Activated T-helper 1 cell treated with anti-CD3 and anti-CD28 coated beads, Interleukin-12 subunit alpha, Interleukin-12 subunit beta, Interleukin-2, Interleukin-4 antibody, amounts not matched to agents 30 ng/mL and 10 ng/mL and 1 ng/mL, durations not matched to agents 14 hours and 24 hours and 36 hours (primary cell): Measurements from ENCODE around the gene INPP4A. TPM values are rescaled to one million over a fixed set of nuclear protein-coding genes. Genes with fewer than 3 reads are reported as not detected.
A peak's percentile ranks its signal among the peaks of the same experiment; 100 is the strongest.

Experiments used
- DNase-seq: peaks from one replicate; pipeline ENCODE4 v3.0.0; 2021; ENCODE audit warnings: low spot score
- H3K27ac Mint-ChIP-seq: one replicate; pipeline ENCODE4 v1.8.0; 2021; ENCODE audit warnings: mild to moderate bottlenecking, mixed read lengths
- H3K27me3 Mint-ChIP-seq: one replicate; pipeline ENCODE4 v1.8.0; 2022; ENCODE audit warnings: mild to moderate bottlenecking, moderate library complexity, mixed read lengths; ENCODE audit not compliant: insufficient read depth
- H3K36me3 Mint-ChIP-seq: one replicate; pipeline ENCODE4 v1.8.0; 2021; ENCODE audit warnings: low read depth, mixed read lengths
- H3K4me1 Mint-ChIP-seq: one replicate; pipeline ENCODE4 v1.8.0; 2021; ENCODE audit warnings: low read depth, mixed read lengths
- H3K4me3 Mint-ChIP-seq: one replicate; pipeline ENCODE4 v1.8.0; 2021; ENCODE audit warnings: mild to moderate bottlenecking, moderate library complexity, mixed read lengths
- H3K9me3 Mint-ChIP-seq: one replicate; pipeline ENCODE4 v1.8.0; 2021; ENCODE audit warnings: mixed read lengths
- intact Hi-C: fragments of 100-400 bp; cut with micrococcal nuclease; formaldehyde crosslinking; loops from one replicate; pipeline ENCODE4 v1.15.1; 2024
- total RNA-seq: library from RNA; stranded (reverse); gene quantifications from 2 replicates; pipeline ENCODE4 v1.2.3, GENCODE V29; 2022

Gene INPP4A
- total RNA-seq, 1 donor from 2014 or later: 55.7 TPM

DNA sequence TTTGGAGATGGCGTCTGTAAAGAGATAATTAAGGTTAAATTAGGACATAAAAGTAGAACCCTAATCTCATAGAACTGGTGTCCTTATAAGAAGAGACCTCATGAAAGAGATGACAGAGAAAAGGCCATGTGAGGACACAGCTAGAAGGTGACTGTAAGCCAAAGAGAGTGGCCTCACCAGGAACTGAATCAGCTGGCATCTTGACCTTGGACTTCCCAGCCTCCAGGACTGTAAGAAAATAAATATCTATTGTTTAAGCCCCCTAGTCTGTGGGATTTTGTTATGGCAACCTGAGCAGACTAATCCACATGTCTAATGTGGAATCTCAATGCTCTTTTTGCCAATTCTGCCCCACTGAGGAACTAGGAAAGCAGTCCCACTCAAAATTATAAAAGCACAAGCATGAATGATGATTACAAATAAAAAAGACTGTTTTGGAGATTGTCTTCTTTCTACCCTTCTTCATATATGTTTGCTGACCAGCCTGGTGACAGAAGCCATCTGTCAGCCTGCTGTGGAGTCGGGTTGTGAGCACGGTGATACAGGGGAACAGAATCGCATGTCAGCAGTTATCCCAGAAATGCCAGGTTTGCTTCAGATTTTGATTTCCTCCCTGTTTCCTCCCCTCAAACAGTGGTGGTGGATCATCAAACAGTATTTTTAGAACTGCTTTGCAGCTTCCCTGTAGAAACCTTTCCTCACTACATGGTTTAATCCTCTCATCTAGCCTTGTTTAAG lies 54.2 kb downstream of the INPP4A start:
- Mint-ChIP-seq H3K36me3 (peaks cover 57% of the 10 kb centered on the region), H3K27me3 (no peaks in the 10 kb centered on the region), H3K4me1 (peaks cover 25% of the 10 kb centered on the region), H3K4me3 (no peak overlapping the region), H3K9me3 (peaks cover 37% of the 10 kb centered on the region), H3K27ac (no peak overlapping the region)
- DNase-seq: no peak
- intact Hi-C loops: no loop called here

DNA sequence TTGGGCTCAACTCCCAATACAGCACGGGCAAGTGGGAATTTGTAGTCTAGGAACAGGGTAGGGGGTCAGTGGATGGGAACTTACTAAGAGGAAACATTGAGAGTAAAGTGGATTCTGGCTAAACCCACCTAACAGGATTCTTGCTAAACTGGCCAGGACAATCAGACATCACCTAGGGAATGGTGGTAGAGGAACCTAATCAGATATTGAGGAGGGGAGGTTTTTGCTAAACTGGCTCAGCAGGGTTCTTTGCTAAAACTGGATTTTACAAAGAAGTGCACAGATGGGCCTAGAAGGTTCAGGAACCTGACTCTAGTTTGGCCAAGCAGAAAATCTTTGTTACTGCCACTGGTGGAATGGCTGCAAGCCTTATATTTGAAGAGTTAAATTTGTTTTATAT lies 55.9 kb downstream of the INPP4A start:
- DNase-seq: no peak
- intact Hi-C loops: no loop called here
- no peaks in the 10 kb centered on the region for H3K27me3 Mint-ChIP-seq
- no peak overlapping the region for H3K4me3 Mint-ChIP-seq
- H3K9me3 Mint-ChIP-seq: peaks cover 23% of the 10 kb centered on the region
- H3K27ac Mint-ChIP-seq: no peak overlapping the region
- peaks cover 42% of the 10 kb centered on the region for H3K4me1 Mint-ChIP-seq
- peaks cover 56% of the 10 kb centered on the region for H3K36me3 Mint-ChIP-seq

DNA sequence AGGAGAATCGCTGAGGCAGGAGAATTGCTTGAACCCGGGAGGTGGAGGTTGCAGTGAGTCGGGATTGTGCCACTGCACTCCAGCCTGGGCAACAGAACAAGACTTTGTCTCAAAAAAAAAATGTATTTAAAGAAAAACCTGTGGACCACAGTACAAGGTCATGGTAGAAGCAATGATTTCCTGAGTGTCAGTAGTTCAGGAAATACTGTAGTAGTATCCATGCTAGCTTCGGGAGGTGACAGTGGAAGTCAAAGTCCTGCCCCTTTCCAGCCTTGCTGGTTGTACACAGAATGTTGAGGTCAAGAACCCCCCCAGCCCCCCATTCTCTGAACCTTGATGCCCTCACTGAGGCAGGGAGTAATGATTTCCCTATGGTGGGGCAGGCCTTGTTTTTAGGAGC lies 56.6 kb downstream of the INPP4A start:
- no peak overlapping the region for H3K27ac Mint-ChIP-seq
- peaks cover 21% of the 10 kb centered on the region for H3K9me3 Mint-ChIP-seq
- H3K4me3 Mint-ChIP-seq: no peak overlapping the region
- no peaks in the 10 kb centered on the region for H3K27me3 Mint-ChIP-seq
- intact Hi-C loops: no loop called here
- peaks cover 48% of the 10 kb centered on the region for H3K4me1 Mint-ChIP-seq
- no peak for DNase-seq
- H3K36me3 Mint-ChIP-seq: peaks cover 52% of the 10 kb centered on the region

DNA sequence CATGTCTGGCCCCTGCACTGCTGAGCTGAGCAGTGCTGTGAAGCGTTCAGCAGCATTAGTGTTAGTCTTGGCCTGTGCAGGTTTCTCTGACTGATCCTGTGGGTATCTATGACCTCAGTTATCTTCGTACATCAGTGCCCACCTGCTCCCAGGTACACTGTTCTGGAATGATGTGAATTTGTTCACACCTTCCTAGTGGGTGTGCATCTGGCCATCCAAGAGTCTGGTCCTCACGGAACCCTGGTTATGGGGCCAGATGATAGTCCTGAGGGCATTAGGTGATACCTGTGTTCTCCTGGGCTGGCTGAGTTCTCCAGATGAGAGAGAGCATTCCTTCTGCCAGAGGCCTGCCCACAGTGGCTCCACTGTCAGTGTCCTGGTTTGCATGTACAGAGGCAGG lies 57.2 kb downstream of the INPP4A start:
- Mint-ChIP-seq H3K27ac (peak overlapping the region; percentile 62), H3K4me1 (peaks cover 54% of the 10 kb centered on the region), H3K9me3 (peaks cover 15% of the 10 kb centered on the region), H3K27me3 (no peaks in the 10 kb centered on the region), H3K4me3 (no peak overlapping the region), H3K36me3 (peaks cover 46% of the 10 kb centered on the region)
- DNase-seq: no peak
- intact Hi-C loops: no loop called here

DNA sequence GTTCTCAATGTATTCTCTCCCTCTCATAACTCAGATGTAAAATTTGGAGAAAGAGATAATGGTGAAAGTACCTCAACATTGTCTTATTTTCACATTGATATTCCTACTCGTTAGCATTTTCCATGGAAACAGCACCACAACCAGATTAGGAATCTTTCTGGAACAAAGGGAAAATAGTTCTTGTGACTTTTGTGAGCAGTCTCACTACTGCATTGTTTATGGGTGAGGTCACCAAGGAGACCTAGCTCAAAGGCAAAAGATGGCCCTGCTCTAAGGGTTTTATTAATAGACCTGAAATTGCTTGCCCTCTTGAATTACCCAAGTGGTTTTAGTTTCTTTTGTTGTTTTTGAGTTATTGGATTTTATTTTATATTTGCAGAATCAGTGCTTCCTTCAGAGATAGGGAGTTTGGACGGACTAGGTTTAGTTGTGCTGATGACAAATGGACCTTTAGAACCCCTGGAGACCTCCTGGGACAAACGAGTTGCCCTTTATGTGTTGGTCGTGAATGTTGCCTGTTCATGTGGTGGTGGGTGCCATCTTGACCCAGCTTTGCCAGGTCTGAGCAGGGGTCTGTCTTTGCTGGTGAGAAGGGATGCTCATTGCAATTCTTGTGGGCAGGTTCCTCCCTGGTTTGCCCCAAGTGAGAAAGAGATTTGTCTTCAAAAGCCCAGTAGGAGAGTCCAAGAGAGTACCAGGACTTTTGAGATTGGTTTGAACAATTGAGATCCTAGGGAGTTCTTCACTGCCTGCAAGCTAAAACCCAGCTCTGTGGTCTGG lies 58.1 kb downstream of the INPP4A start:
- peaks cover 61% of the 10 kb centered on the region for H3K4me1 Mint-ChIP-seq

DNA sequence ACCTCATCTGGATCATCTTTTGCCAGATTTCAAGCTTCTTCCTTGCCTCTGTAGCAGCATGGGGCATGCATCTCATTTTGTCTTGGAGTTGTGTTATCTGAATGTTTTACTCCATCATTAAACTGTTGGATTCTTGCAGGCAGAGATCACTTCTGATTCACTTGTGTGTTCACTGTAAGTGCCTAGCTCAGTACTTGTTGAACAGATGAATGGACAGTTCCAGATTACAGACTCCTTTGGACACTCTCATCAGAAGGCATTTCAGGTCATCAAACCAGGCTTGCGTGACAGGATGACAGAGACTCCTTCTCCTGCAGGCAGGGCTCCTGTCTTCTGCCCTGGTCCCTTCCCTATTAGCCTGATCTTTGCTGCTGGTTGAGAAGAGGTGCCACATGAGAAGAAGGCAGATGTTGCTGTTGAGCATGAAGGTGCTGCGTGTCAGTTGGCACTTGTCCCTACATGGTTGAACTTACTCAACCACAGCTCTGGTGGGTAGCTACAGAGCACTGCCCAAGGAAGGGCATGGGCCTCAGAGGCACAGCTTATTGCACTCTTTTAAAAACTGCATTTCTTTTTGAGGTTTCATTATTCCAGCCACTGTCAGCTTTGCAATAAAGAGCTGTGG lies 58.9 kb downstream of the INPP4A start:
- no peak for DNase-seq
- Mint-ChIP-seq H3K27ac (peak overlapping the region; percentile 5), H3K36me3 (peaks cover 34% of the 10 kb centered on the region), H3K27me3 (no peaks in the 10 kb centered on the region), H3K4me1 (peaks cover 69% of the 10 kb centered on the region), H3K4me3 (no peak overlapping the region), H3K9me3 (no peaks in the 10 kb centered on the region)
- intact Hi-C loops: no loop called here

More for the DNA sequence above, 58.1 kb downstream of the INPP4A start:
- H3K27ac Mint-ChIP-seq: peak overlapping the region; percentile 5
- peaks cover 7% of the 10 kb centered on the region for H3K9me3 Mint-ChIP-seq
- DNase-seq: no peak
- H3K27me3 Mint-ChIP-seq: no peaks in the 10 kb centered on the region
- intact Hi-C loops: no loop called here
- no peak overlapping the region for H3K4me3 Mint-ChIP-seq
- peaks cover 41% of the 10 kb centered on the region for H3K36me3 Mint-ChIP-seq

DNA sequence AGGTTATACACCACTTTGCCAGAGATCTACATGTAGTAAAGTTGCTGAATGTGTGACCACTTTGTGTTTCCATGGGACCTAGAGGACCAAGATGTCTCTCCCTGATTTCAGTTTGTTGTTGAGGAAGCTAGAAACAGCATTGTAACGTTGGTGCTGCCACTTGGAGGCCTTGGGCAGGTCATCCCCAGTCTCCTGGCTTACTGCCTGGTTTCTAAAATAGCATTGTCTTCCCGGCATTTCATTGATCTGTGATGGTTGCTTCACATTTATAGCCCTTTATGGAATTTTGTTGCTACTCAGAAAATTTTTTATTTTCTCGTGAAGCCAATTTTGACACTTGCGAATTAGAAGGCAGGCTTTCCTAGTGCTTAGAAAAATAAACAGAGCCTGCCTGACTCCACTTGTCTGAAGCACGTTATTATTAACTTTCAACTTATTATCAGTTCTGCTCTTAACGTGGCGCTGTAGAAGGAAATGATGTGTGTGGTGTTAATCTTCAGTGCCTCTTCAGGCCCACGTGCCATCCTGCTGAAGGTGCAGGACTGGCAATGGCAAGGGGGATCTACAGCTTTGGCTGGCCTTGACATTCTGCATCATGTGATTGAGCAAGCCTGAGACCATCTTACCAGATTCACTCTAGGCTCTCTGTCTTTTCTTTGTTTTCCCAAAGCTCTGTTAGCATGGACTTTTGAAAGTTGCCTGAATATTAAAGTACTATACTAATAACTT lies 59.9 kb downstream of the INPP4A start:
- Mint-ChIP-seq H3K27me3 (no peaks in the 10 kb centered on the region), H3K4me1 (peaks cover 79% of the 10 kb centered on the region), H3K27ac (peak overlapping the region; percentile 58), H3K36me3 (peaks cover 28% of the 10 kb centered on the region), H3K9me3 (no peaks in the 10 kb centered on the region), H3K4me3 (no peak overlapping the region)
- DNase-seq: no peak
- intact Hi-C loops: no loop called here

DNA sequence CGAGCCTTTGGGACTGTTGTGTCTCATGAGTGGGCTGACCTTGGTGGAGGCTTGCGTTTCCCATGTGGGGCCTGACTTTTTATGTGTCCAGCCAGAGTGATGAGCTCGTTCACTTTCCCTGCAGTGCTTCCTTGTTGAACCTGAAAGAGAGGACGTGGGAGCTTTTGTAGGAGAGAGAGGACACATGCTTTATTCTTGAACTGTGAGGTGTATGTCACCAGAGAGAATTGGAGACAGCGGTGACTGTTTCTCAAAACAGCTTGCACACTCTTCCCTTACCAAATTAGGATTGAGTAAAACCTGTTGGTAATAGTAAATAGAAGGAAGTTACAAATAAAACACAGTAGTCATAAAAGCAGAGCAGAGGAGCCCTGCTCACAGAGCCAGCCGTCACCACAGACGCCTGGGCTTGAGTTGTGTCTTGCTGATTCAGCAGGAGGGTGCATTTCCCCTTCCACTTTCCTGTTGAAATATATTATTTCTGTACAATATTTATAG lies 60.7 kb downstream of the INPP4A start:
- DNase-seq: no peak
- Mint-ChIP-seq H3K4me1 (peaks cover 87% of the 10 kb centered on the region), H3K27ac (no peak overlapping the region), H3K9me3 (no peaks in the 10 kb centered on the region), H3K36me3 (peaks cover 29% of the 10 kb centered on the region), H3K4me3 (no peak overlapping the region), H3K27me3 (no peaks in the 10 kb centered on the region)
- intact Hi-C loops: no loop called here

DNA sequence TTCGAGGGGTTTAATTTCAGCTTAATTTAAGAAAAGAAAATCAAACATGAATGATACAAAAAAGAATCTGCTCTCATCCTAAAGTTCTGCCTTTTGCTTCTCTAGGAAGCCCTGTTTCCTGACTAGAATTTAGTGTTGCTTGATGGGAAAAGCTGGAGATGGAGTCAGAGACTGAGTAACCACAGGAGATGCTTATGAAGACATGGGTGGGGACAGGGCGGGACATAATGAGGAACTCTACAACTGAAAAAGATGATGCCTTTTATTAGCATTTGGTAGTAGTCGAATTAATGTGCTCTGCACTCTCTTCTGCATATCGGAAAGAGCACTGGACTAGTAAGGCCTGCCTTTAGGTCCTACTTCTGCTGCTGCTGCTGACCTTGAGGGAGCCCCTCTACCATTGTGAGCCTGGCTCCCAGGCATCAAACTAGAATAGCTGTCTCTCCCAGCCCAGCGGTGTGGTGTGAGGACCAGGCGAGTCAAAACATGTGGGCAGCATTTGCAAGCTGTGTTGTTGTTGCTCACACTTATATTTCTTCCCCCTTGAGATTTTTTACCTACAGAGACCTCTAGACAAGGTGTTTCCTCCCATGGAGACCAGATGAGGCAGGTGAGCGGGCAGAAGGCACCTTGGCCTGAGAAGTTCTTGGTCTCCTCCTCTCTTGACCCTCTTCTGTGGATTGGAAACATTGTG lies 61.5 kb downstream of the INPP4A start:
- H3K9me3 Mint-ChIP-seq: no peaks in the 10 kb centered on the region
- peak overlapping the region; percentile 48 for H3K27ac Mint-ChIP-seq
- no peaks in the 10 kb centered on the region for H3K27me3 Mint-ChIP-seq
- intact Hi-C loops: no loop called here
- DNase-seq: no peak
- peaks cover 91% of the 10 kb centered on the region for H3K4me1 Mint-ChIP-seq
- peak overlapping the region; percentile 19 for H3K4me3 Mint-ChIP-seq
- peaks cover 27% of the 10 kb centered on the region for H3K36me3 Mint-ChIP-seq

DNA sequence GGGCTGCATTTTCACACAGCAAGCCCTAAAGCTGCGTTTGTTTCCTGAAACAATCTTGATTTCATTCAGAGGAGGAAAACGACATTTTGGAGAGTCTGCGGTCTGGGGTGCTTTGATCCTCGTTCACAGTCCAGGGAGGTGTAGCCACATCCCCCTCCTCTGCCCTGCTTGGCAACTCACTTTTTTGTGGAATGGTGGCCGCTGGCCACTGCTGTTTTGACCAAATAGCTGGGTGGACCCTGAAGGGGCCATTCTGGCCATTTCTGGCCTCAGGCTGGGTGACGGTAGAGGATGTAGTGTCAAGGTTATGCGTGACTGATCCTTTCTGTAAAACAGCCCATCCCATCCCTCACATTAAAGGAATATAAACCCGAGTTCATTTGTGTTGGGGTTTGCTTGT lies 62.2 kb downstream of the INPP4A start:
- intact Hi-C loops: no loop called here
- no peaks in the 10 kb centered on the region for H3K27me3 Mint-ChIP-seq
- peaks cover 27% of the 10 kb centered on the region for H3K36me3 Mint-ChIP-seq
- DNase-seq: no peak
- no peaks in the 10 kb centered on the region for H3K9me3 Mint-ChIP-seq
- H3K4me1 Mint-ChIP-seq: peaks cover 85% of the 10 kb centered on the region
- peak overlapping the region; percentile 91 for H3K27ac Mint-ChIP-seq
- no peak overlapping the region for H3K4me3 Mint-ChIP-seq

DNA sequence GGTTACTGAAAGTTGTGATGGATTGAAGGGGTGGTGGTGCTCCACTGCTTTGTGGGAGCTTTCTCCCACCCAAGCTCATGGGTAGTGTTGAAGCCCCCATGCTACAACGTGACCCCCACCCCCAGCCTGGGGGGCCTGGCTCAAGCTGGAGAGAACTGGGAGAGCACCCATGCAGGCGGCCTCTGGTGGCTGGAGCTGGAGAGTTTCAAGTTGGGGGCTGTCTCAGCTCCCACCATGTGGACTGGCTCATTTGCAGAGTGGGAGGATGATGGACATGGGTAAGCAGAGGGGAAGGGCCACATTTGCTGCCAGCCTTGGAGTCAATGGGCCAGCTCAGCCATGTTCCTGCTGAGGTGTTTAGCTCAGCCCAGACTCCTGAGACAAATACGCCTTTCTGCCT lies 62.8 kb downstream of the INPP4A start:
- H3K27me3 Mint-ChIP-seq: no peaks in the 10 kb centered on the region
- no peaks in the 10 kb centered on the region for H3K9me3 Mint-ChIP-seq
- no peak for DNase-seq
- H3K27ac Mint-ChIP-seq: peak overlapping the region; percentile 91
- peak overlapping the region; percentile 42 for H3K4me3 Mint-ChIP-seq
- H3K4me1 Mint-ChIP-seq: peaks cover 80% of the 10 kb centered on the region
- intact Hi-C loops: no loop called here
- H3K36me3 Mint-ChIP-seq: peaks cover 25% of the 10 kb centered on the region
